HFF-Myc (cell line): Measurements from ENCODE around the gene CCNG2.

Experiments used
- DNase-seq: peaks from one replicate; pipeline ENCODE4 v3.0.0-alpha.2; 2011; ENCODE audit warnings: low read depth; ENCODE audit errors: extremely low read depth
- H3K4me3 ChIP-seq: replicated peaks from 2 replicates; pipeline ENCODE4 v1.5.1; 2011; ENCODE audit warnings: low read depth, mild to moderate bottlenecking, control low read depth, low read length
- TF ChIP-seq, protein P1 (sequence below): IDR thresholded peaks from 2 replicates; pipeline ENCODE4 v1.5.1; 2012; ENCODE audit warnings: mild to moderate bottlenecking, low read depth, low read length, control low read depth; ENCODE audit errors: missing control alignments

CCNG2 gene

DNA sequence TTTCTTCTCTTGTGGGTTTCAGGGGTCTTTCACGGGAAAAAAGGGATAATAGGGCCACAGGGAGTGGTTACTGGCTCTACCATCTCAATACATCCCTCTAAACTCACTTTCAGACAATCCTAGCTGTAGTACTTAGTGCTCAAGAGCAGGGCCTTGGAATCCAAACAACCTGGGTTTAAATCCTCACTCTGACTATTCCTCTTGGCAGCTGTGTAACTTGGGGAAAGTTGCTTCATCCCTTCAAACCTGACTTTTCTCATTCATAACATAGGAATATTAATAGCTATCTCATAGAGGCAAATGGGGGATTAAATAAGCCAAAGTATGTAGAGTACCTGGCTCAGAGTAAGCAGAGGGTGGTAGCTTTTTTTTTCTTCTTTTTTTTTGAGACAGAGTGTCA is 32.4 kb downstream of the CCNG2 start:
- TF ChIP-seq, protein P1, sequence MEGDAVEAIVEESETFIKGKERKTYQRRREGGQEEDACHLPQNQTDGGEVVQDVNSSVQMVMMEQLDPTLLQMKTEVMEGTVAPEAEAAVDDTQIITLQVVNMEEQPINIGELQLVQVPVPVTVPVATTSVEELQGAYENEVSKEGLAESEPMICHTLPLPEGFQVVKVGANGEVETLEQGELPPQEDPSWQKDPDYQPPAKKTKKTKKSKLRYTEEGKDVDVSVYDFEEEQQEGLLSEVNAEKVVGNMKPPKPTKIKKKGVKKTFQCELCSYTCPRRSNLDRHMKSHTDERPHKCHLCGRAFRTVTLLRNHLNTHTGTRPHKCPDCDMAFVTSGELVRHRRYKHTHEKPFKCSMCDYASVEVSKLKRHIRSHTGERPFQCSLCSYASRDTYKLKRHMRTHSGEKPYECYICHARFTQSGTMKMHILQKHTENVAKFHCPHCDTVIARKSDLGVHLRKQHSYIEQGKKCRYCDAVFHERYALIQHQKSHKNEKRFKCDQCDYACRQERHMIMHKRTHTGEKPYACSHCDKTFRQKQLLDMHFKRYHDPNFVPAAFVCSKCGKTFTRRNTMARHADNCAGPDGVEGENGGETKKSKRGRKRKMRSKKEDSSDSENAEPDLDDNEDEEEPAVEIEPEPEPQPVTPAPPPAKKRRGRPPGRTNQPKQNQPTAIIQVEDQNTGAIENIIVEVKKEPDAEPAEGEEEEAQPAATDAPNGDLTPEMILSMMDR: no peak
- DNase-seq: no peak

DNA sequence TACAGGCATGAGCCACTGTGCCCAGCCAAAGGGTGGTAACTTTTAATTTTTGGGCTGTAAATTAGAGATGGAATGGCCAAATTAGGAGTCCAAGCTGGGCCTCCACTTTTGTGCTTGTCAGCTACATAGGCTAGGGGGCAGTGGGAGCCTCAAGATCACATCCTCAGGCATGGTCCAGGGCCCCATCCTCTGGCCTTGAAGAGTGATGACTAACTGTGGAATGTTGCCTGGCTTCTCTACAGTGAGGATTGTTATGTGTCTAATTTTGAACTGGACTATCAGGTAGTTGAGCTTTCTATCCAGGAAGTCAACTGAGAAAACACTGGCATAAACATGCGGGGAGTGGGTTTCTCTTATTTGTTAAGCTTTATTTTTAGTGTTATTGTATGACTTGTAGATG is 33.0 kb downstream of the CCNG2 start:
- no peak for DNase-seq
- TF ChIP-seq, protein P1: no peak
- no peak overlapping the region for H3K4me3 ChIP-seq

More for the DNA sequence above, 32.4 kb downstream of the CCNG2 start:
- no peak overlapping the region for H3K4me3 ChIP-seq

DNA sequence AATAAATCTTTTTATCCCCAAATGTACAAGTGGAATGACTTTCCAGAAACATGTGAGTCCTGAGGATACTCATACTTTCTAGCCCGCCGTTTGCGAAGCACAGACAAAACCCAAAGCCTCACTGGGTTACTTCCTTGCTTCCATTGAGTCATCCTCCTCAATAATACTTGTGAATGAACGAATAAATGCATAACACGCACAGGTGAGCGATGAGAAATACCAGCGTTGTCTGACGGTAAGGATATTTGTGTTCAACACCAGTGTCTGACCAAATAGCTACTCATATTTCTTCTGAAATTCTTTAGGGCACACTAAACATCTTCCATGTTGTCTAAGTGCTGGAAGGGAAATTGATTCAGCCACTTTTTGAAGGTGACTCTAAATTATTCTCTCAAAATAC is 36.0 kb downstream of the CCNG2 start:
- no peak overlapping the region for H3K4me3 ChIP-seq
- DNase-seq: no peak
- TF ChIP-seq, protein P1: no peak

DNA sequence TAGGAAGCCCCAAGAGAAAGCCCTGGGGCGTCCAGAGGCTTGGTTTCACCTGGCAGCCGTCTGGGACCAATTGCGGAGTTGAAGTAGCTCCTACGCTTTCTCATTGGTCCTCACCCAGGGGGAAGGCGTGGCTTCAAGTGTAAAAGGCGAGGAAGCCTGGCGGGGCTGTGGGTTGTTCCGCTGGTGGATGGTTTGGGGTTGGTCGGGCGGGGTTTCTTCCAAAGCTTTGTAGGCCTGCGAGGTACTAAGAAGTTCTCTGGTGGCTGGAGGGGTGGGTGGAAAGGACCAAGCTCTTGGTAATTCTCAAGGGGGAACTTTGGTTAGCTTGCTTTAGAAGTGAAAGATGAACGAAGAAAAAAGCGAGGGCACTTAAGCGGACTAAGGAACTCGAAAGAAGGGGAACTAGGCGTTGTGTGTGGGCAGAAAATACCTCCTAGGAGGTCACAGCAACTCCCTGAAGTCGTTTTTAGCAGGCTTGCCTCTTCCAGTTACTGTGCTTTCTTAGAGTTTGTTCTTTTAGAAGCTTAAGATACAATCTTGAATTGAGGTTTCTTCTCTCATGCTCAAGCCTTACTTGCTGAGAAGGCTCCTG is 36.6 kb downstream of the CCNG2 start:
- TF ChIP-seq, protein P1: no peak
- DNase-seq: no peak
- H3K4me3 ChIP-seq: no peak overlapping the region

DNA sequence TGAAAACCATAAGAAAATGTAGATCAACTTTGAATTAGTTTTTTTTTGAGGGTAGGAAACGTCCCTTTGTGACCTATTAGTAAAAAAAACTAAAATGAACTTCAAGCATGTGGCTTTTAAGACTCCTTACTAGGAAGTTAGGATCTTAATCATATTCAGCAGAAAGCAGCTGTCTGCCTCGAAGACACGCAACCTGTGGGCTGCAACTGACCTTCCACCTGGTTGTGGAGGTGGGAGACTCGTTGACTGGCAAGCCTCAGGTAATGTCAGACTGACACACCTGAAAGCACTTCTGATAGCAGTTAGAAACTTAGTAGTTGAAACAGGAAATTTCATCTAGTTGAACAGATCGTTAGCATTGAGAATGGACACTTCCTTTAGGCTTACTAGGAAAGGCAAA is 37.4 kb downstream of the CCNG2 start:
- TF ChIP-seq, protein P1: no peak
- no peak overlapping the region for H3K4me3 ChIP-seq

DNA sequence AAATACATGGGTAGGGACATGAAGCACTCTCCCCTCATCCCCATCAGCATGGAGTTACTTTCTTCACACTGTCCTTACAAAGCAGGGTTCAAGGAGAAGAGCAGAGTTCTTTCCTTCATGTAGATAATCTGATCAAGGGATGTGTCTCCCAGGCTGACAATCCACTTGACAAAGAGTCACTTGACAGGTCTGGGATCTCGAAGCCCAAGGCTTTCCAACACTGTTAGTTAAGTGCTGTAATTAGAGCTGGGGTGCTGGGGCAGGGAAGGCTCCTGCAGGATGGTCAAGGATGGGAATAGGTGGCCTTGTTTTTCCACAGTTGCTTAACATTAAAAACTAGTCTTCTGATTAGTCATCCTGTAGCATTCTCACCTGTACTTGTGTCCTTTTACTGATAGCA is 38.0 kb downstream of the CCNG2 start:
- H3K4me3 ChIP-seq: no peak overlapping the region
- TF ChIP-seq, protein P1: no peak
- no peak for DNase-seq

More for the DNA sequence above, 37.4 kb downstream of the CCNG2 start:
- DNase-seq: no peak

DNA sequence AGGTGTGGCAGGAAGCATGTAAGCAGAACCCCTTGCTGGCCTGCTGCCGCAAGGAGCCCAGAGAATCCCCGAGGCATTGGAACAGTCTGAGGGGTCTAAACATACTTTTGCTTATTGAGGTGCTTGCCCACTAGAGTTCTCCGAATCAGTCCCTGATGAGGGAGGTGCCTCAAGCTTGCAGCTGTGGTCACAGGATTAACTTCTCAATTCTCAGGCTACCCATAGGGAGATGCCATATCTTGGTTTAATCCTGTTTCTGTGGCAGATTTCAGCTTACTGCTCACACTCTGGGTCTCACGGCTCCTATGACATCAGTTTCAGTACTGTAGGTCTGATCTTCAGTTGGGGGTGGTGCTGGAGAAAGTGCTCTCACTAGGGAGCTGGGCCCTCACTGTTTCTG is 39.9 kb downstream of the CCNG2 start:
- TF ChIP-seq, protein P1: no peak
- DNase-seq: no peak
- H3K4me3 ChIP-seq: no peak overlapping the region
